ENCODE results near the gene SLC1A5.

Gene SLC1A5

GRCh38 chr19:46746281-46747057 is 41.9 kb downstream of the SLC1A5 start, which contains the start of gene STRN4:
STRN4 (minus strand) TSS chr19:46746450; CDS start chr19:46746430, 20 bp downstream.
- Histone ChIP-seq H3K9me3 (replicated peaks; ENCODE audit: insufficient read depth, low read length) (no peaks in the 10 kb centered on the region), H3K4me3 (ENCODE audit: low read length) (peak within 1 kb of the TSS; percentile 97), H3K4me1 (ENCODE audit: low read length) (peaks cover 14% of the 10 kb centered on the region), H3F3A (ENCODE audit: insufficient read depth, low read length) (no peaks in the 10 kb centered on the region), H3K36me3 (replicated peaks; ENCODE audit: insufficient read depth, low read length) (no peaks in the 10 kb centered on the region), H2AFZ (ENCODE audit: low read length) (peak within 1 kb of the TSS; percentile 92), H4K20me1 (ENCODE audit: insufficient read depth, low read length) (peaks cover 21% of the 10 kb centered on the region), H3K9me2 (replicated peaks; ENCODE audit: insufficient read depth, low read length) (no peaks in the 10 kb centered on the region), H3K4me2 (ENCODE audit: low read depth, low read length) (peak within 1 kb of the TSS; percentile 96), H3K27ac (ENCODE audit: low read length) (peak within 1 kb of the TSS; percentile 56; the same call in 1 of the 2 replicates), H3K27me3 (replicated peaks; ENCODE audit: insufficient read depth, low read length) (no peaks in the 10 kb centered on the region), H3K79me2 (ENCODE audit: low read length) (peaks cover 54% of the 10 kb centered on the region), H3K9ac (ENCODE audit: low read length) (peak within 1 kb of the TSS; percentile 97)
- no peak for TF ChIP-seq EZH2phosphoT487 (IDR thresholded peaks at IDR 0.05; ENCODE audit: low read length)
- TF ChIP-seq CTCF (IDR thresholded peaks at IDR 0.05; ENCODE audit: low read length) = no peak
- no peak for TF ChIP-seq EZH2 (optimal IDR thresholded peaks at IDR 0.05; ENCODE audit: low read depth, low read length)
- peak; percentile 64 for DNase-seq

GRCh38 chr19:46745521-46746280 is 42.7 kb downstream of the SLC1A5 start, which contains the start of gene FKRP:
FKRP (plus strand) TSS chr19:46746057; CDS start chr19:46755451, 9,394 bp downstream.
- H3F3A ChIP-seq (ENCODE audit: insufficient read depth, low read length) = no peaks in the 10 kb centered on the region
- peak within 1 kb of the TSS; percentile 97 for H3K9ac ChIP-seq (ENCODE audit: low read length)
- DNase-seq = no peak
- TF ChIP-seq CTCF (IDR thresholded peaks at IDR 0.05; ENCODE audit: low read length) = no peak
- no peak for TF ChIP-seq EZH2phosphoT487 (IDR thresholded peaks at IDR 0.05; ENCODE audit: low read length)
- TF ChIP-seq EZH2 (optimal IDR thresholded peaks at IDR 0.05; ENCODE audit: low read depth, low read length) = no peak
- peak within 1 kb of the TSS; percentile 56; the same call in 1 of the 2 replicates for H3K27ac ChIP-seq (ENCODE audit: low read length)
- peak within 1 kb of the TSS; percentile 92 for H2AFZ ChIP-seq (ENCODE audit: low read length)
- peak within 1 kb of the TSS; percentile 97 for H3K4me3 ChIP-seq (ENCODE audit: low read length)
- no peaks in the 10 kb centered on the region for H3K9me2 ChIP-seq (replicated peaks; ENCODE audit: insufficient read depth, low read length)
- peaks cover 62% of the 10 kb centered on the region for H3K79me2 ChIP-seq (ENCODE audit: low read length)
- no peaks in the 10 kb centered on the region for H3K27me3 ChIP-seq (replicated peaks; ENCODE audit: insufficient read depth, low read length)
- peak within 1 kb of the TSS; percentile 96 for H3K4me2 ChIP-seq (ENCODE audit: low read depth, low read length)
- H3K4me1 ChIP-seq (ENCODE audit: low read length) = peaks cover 14% of the 10 kb centered on the region
- H3K36me3 ChIP-seq (replicated peaks; ENCODE audit: insufficient read depth, low read length) = no peaks in the 10 kb centered on the region
- peaks cover 26% of the 10 kb centered on the region for H4K20me1 ChIP-seq (ENCODE audit: insufficient read depth, low read length)
- H3K9me3 ChIP-seq (replicated peaks; ENCODE audit: insufficient read depth, low read length) = no peaks in the 10 kb centered on the region

GRCh38 chr19:46745030-46745429 is 43.4 kb downstream of the SLC1A5 start:
- Histone ChIP-seq H4K20me1 (ENCODE audit: insufficient read depth, low read length) (peaks cover 26% of the 10 kb centered on the region), H3K4me2 (ENCODE audit: low read depth, low read length) (peak overlapping the region; percentile 96), H3K9ac (ENCODE audit: low read length) (peak overlapping the region; percentile 89), H3K27ac (ENCODE audit: low read length) (no peak overlapping the region), H3K9me2 (replicated peaks; ENCODE audit: insufficient read depth, low read length) (no peaks in the 10 kb centered on the region), H3K4me1 (ENCODE audit: low read length) (peaks cover 14% of the 10 kb centered on the region), H3K79me2 (ENCODE audit: low read length) (peaks cover 69% of the 10 kb centered on the region), H3K36me3 (replicated peaks; ENCODE audit: insufficient read depth, low read length) (no peaks in the 10 kb centered on the region), H3K9me3 (replicated peaks; ENCODE audit: insufficient read depth, low read length) (no peaks in the 10 kb centered on the region), H2AFZ (ENCODE audit: low read length) (no peak overlapping the region), H3K4me3 (ENCODE audit: low read length) (peak overlapping the region; percentile 97), H3F3A (ENCODE audit: insufficient read depth, low read length) (no peaks in the 10 kb centered on the region), H3K27me3 (replicated peaks; ENCODE audit: insufficient read depth, low read length) (no peaks in the 10 kb centered on the region)
- TF ChIP-seq EZH2 (optimal IDR thresholded peaks at IDR 0.05; ENCODE audit: low read depth, low read length) (no peak), EZH2phosphoT487 (IDR thresholded peaks at IDR 0.05; ENCODE audit: low read length) (no peak)
- DNase-seq = no peak

Data from MM.1S (cell line).